Amygdala (tissue), 56 donors: ENCODE data around the gene ATP8B3.

Source experiments
- DNase-seq, 56 donors: peaks; one replicate each; lab custom pipeline; 2025; lab: John Stamatoyannopoulos, UW

Gene ATP8B3

DNA sequence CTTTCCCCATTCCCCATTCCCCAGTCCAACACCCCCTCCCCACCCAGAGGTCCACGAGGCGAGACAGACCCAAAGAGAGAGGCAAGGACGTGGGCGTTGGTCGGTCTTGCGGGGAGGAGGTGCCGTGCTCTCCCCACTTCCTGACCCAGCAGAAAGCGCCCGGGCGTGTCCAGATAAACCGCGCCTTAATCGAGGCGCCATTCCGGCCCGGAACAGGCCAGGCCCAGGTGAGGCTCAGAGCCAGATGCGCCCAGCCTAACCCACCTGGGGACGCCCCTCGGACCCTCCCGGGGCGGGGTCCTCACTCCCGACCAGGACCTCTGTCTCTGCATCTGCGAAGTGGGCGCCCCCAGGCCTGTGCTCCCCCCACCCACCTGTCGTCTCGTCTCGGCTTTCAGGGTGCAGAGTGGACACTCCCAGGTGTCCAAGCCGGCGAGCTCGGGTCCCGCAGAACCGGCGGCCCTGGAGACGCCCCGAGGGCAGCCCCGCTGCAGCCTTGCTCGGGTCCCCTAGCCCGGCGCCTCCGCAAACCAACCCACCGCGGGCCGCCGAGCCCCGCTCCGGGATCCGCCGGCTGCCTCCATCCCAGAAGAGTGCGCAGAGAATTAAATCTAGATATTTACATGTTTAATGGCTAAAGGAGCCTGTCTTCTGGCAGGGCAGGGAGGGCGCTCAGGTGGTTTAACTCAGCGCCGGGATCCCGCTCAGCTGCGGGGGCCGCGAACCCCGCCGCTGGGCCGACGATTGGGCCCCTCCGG lies 63.8 kb downstream of the ATP8B3 start:
- no peak for DNase-seq

DNA sequence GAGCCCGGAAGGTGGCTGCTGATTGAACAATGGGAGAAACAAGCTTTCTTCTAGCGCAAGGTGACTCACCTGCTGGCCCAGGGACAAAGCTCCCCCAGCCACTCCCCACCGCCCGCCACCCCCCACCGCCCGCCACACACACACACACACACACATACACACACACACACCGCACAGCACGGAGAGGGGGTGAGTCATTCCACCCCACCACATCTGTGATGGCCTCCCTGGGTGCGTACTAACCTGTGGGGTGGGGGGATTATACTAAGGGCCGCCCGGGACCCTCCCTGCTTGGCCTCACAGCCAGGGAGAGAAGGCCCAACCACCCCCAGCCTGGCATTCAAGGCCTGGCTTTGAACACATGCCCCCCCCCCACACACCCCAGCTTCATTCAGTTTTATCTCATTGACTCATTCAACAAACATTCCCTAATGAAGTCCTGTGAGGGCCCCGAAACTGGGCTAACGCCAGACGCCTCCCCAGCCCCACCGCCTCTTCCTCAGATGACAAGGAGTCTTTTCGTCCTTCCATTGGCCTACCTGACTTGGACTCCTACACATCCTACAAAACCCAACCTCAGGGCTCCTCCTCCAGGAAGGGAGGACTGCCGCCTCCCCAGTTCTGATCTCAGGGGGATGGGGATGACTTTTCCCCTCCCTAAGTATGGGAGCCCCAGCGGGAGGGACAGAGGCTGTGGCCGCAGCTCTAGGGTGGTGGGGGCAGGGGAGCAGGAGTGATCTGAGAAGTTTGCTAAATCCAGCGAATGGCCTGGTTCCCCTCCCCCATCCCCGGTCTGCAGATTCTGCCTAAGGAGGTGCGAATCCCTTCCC lies 64.6 kb downstream of the ATP8B3 start:
- DNase-seq: no peak

DNA sequence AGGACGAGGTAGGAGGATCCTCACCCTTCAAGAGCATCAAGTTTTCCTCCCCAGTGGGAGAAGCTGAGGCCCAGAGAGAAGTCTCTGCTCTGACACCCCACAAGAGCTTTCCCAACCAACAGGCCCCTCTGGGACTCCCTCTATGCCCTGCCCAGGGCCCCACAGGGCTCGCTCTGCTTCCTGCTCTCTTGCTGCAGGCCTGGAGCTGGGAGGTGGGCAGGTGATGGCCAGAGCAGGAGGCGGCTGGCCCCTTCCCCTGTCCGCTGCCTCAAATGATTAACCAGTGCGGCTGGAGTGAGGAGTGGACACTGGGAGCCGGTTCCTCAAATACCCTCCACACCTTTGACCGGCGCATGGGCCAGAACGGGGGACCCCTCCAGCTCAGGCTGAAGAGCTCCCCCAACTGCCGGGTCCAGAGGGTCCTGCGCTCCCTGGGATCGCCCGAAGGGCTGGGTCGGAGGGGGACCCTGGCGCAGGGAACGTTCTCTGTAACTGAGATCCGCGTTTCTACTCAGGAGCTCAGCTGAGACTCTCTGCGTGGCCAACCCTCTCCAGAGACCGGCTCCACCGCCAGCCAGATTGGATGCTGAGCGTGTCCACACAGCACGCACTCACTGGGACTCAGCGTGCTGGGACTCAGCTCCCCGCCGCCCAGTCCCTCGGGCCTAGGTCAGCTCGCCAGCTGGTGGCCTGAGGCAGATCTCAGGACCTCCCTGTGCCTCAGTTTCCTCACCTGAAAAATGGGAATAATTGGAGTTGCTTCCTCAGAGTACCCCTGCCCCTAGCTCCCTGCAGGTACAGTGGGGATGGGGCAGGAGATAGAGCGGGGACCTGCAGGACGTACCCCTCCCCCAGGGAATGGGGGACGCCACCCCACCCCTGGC lies 65.4 kb downstream of the ATP8B3 start:
- no peak for DNase-seq

DNA sequence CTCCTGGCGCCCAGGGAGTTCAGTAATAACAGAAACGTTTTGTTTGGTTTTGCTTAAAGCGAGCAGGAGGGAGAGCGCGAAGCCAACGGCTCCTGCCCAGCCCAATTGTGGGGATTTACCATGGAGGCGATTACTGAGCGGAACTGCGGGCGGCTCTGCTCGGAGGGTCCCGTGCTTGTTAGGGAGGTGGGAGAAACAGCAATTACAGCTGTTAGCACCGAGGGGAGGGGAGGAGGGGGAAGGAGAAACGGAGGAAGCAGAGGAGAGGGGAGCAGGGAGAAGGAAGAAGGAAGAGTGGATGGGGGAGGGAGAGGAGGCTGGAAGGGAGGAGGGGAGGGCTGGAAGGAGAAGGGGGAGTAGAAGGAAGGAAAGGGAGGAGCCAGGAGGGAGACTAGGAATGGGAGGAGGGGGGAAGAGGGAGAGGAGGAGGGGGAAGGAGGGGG lies 66.5 kb downstream of the ATP8B3 start:
- DNase-seq: no peak

DNA sequence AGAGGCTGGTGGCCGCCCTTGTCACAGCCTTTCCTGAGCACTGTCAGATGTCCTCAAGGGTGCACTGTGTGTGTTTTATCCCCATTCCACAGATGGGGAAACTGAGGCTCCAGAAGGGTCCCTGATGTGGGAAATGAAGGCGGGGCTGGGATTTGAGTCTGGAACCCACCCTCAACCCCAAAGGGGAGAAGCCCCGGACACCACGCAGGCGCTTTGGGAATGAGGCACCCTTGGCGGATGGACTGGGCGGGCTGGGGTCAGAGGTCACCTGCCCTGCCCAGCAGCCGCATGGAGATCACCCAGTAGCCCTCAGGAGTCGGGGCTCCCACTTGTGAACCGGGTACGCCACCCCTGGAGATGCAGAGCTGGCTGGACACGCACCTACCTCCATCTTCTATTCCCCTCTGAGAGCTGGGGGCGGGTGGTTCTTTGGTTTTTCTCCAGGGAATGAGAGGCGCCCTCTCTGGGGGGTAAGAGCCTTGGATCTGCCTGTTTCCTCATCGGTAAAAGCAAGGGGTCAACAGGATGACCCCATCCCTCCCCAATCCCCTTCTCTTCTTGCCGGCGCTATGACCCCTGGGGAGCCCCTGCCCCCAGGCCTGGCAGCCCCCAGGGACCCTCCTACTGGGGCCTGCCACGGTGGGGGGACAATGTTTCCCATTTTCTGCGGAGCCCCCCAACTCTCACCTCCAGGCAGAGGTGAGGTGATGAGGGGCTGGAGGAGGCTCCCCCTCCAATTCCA lies 67.1 kb downstream of the ATP8B3 start:
- no peak for DNase-seq

DNA sequence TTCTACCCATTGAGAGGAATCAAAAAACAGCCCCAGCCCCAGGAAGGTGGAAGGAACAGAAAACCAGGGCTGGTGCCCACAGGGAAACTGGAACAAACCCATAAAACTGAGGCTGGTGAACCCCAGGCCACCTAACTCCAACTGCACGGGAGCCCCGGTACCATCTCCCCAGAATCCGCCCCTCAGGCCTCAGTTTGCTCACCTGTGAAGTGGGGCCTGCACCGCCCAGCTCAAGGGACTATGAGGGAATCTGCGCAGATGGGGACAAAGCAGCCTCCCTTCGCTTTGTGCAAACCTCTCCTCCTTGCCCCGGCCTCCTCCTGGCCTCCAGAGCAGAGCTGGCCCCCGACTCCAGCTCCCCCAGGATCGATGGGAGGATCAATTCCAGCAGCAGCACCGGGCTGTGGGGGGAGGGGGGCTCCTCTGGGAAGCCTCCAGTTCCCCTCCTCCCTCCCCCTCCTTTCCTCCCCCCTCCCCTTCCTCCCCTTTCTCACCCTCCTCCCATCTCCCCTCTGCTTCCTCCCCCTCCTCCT lies 67.9 kb downstream of the ATP8B3 start:
- DNase-seq: no peak

DNA sequence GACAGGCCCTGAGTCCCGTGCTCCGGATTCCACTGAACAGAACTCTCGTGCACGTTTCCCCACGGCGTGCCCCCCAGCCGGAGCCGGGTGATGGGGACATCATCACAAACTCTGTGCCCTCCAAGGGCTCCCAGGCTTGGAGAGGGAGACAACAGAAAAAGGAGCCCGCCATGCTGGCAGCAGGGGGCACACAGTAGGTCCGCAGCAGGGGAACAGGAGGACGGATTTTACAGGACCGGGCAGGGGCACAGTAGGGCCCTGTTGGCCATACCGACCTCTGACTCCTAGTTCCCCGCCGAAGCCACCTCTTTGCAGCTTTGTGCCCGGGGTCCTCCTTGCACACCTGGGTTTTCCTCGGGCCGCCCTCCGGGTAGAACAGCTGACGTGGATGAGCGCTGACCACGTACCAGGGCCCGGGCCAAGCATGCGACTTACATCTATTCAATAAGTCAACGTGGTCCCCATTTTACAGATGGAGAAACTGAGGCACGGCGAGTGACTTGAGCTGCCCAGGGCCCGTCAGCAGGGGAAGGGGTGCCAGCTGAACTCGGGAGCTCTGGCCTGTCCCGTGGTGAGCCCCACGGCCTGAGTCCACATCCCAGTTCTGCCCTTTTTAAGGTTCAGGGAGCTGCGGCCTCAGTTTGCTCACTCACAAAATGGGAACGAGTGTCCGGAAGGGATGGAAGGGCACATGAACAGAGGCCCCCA lies 68.9 kb downstream of the ATP8B3 start:
- no peak for DNase-seq

DNA sequence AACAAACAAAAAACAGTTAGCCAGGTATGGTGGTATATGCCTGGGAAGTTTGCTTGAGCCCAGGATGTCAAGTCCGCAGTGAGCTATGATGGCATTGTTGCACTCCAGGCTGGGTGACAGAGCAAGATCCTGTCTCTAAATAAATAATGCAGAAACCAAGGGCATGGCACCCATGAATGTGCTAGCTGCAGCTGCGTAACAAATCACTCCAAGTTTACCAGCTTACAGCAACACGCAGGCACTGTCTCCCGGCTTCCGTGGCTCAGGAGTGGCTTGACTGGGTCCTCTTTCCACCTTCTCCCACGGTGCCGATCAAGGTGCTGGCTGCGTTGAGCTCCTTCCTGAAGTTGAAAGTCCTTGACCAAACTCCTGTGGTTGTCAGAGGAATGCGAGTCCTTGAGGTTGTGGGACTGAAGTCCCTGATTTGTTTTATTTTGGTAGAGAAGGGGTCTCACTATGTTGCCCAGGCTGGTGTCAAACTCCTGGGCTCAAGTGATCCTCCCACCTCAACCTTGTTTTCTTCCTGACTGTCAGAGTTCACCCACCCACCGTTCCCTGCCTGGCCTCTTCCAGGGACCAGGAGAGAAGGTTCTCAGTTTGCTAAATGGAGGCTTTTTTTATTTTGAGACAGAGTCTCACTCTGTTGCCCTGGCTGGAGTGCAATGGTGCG lies 72.0 kb downstream of the ATP8B3 start:
- DNase-seq: no peak

DNA sequence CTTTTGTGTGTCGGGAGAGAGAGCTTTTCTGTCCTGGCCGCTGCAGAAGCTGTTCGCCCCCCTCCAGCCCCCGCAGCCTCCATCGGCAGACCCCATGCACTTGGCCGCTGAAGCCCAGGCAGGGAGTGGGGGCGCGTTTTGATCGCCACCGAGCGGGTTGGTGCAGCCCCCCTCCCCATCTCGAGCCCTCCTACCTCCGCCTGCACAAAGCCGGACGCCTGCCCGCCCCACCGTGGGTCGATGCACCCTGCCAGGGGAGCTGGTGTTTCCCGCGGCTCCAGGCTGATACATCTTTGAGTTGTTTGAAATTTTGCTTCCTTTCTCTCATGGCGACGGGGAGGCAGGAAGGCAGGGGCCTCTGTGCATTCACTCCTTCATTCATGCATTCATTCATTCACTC lies 75.1 kb downstream of the ATP8B3 start:
- no peak for DNase-seq

DNA sequence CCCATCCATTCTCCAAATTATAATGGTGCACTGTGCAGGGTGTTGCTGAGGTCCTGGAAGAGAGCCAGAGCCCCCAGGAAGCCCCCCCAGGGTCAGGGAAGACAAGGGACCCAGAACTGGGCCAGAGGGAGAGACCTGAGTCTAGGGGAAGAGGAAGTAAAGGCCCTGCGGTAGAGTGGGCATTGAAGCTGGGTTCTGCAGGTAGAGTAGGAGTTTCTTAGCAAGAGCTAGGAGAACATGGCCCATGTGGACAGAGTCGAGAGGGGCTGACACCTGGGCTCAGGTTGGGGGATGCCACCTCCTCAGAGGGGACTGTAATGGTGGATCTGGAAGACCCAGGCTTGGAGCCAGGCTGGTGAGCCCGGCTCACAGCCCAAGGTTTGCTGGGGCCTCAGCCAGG lies 75.8 kb downstream of the ATP8B3 start:
- no peak for DNase-seq

DNA sequence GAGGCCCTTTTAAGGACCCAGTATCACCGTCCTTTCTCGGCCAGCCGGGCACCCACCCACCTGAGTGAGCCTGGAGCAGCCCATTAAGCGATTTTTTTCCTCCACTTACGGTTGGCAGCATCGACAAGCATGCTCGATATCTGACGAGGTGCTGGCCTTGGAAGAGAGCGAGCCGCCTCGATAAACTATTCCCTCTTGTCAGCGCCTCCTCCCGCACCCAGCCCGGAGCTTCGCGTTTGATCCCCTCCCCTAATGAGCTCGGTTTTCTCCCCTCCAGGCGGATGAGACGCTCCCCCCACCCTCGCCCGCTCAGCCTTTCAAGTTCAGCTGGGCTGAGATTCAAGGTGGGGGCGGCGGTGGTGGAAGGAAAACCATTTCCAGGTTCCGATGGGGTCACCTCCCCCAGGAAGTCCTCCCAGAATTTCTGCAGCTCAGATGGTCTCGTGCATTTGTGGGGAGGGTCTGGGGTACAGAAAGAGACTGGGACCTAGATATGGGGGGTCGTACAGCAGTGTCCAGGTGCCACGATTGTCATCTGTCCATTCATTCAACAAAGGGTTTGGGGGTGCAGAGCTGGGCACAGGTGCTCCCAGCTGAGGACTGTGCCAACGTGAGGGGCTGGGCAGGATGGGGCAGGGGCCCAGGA lies 77.6 kb downstream of the ATP8B3 start:
- DNase-seq: no peak
